ENCODE measurements around the gene PMPCA.

DNA sequence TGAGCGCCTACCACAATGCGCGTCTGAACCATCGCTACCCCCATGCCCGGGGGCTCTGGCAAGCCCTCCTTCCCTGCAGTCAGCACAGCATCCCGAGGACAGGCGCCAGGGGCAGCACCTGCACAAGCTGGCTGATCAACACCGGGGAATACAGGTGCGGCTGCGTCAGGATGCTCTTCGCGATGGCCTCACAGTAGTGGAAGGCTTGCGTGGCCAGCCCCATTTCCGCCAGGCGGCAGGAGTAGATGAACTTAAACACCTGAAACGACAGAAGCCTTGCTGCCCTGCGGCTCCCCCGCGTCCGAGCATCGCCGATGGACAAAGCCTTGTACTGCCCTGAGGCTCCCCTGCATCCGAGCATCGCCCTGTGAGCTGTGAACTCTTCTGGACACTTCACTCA lies 46.9 kb downstream of the PMPCA start:
- TF ChIP-seq, protein P1, sequence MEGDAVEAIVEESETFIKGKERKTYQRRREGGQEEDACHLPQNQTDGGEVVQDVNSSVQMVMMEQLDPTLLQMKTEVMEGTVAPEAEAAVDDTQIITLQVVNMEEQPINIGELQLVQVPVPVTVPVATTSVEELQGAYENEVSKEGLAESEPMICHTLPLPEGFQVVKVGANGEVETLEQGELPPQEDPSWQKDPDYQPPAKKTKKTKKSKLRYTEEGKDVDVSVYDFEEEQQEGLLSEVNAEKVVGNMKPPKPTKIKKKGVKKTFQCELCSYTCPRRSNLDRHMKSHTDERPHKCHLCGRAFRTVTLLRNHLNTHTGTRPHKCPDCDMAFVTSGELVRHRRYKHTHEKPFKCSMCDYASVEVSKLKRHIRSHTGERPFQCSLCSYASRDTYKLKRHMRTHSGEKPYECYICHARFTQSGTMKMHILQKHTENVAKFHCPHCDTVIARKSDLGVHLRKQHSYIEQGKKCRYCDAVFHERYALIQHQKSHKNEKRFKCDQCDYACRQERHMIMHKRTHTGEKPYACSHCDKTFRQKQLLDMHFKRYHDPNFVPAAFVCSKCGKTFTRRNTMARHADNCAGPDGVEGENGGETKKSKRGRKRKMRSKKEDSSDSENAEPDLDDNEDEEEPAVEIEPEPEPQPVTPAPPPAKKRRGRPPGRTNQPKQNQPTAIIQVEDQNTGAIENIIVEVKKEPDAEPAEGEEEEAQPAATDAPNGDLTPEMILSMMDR (conservative IDR thresholded peaks at IDR 0.05; ENCODE audit: low read length), result no peak
- TF ChIP-seq EZH2phosphoT487 (IDR thresholded peaks at IDR 0.05; ENCODE audit: borderline replicate concordance, low read depth, low read length), result no peak
